Measurements from ENCODE around the gene TEX48. TPM values are rescaled to one million over a fixed set of nuclear protein-coding genes. Genes with fewer than 3 reads are reported as not detected.

TEX48 gene
- not detected for total RNA-seq
- polyA plus RNA-seq = not detected
- long read RNA-seq, donor 1 = 0 reads
- long read RNA-seq, donor 2 = 0 reads
- long read RNA-seq, donor 3 = 0 reads

- H3K4me3 ChIP-seq = no peak within 1 kb of the TSS
- peaks cover 0 to 19% (median 0%) of the 10 kb centered on the region in 9 donors for H3K27me3 ChIP-seq
- intact Hi-C loops (cut with DNase I) = loop anchor here in 6 of 10 donors (5.0 to 10.0 kb wide), 5 partner anchors 223 to 843 kb away; no protein-coding TSS in a partner anchor
- no peaks in the 10 kb centered on the region for H3K9me3 ChIP-seq
- H3K4me1 ChIP-seq = no peaks in the 10 kb centered on the region
- no peaks in the 10 kb centered on the region for H3K36me3 ChIP-seq
- H3K27ac ChIP-seq = no peak within 1 kb of the TSS
- ATAC-seq (peak in 3 of 4 donors; percentile 50 to 74 (median 55)), DNase-seq (peak in 2 of 5 donors; percentile 38 to 39)
- WGBS, 4 donors = 65 to 75% (median 66%) methylated on average over 8 of the region's 8 CpGs
- TF ChIP-seq POLR2A (IDR thresholded peaks at IDR 0.05) (no peak), CTCF (IDR thresholded peaks at IDR 0.05) (peak in 11 of 12 donors; percentile 31 to 53 (median 41))
Measured at GRCh38 chr9:114681594-114682332, at the start of gene TEX48. Gene TEX48 (minus strand): TSS chr9:114682192. CDS start chr9:114671723, 10,469 bp downstream.

GRCh38 chr9:114731701-114732100, 49.7 kb upstream of the TEX48 start:
- intact Hi-C loops (cut with DNase I) = loop anchor here in 2 of 10 donors (10.0 kb wide), 2 partner anchors 273 to 793 kb away; no protein-coding TSS in a partner anchor
- Histone ChIP-seq H3K4me3 (no peak overlapping the region), H3K36me3 (no peaks in the 10 kb centered on the region), H3K27ac (no peak overlapping the region), H3K27me3 (peaks cover 0 to 6% (median 0%) of the 10 kb centered on the region in 9 donors), H3K9me3 (no peaks in the 10 kb centered on the region), H3K4me1 (peaks cover 0 to 12% (median 0%) of the 10 kb centered on the region in 12 donors)
- TF ChIP-seq POLR2A (IDR thresholded peaks at IDR 0.05) = no peak
- no peak for TF ChIP-seq CTCF (IDR thresholded peaks at IDR 0.05)
- DNase-seq (no peak), ATAC-seq (no peak)
- WGBS, 4 donors = 69 to 73% (median 71%) methylated on average over 1 of the region's 1 CpG

- intact Hi-C loops (cut with DNase I) = loop anchor here in 2 of 10 donors (10.0 kb wide), 2 partner anchors 275 to 795 kb away; no protein-coding TSS in a partner anchor
- Histone ChIP-seq H3K27me3 (peaks cover 0 to 2% (median 0%) of the 10 kb centered on the region in 9 donors), H3K4me1 (no peaks in the 10 kb centered on the region), H3K36me3 (no peaks in the 10 kb centered on the region), H3K9me3 (no peaks in the 10 kb centered on the region), H3K27ac (no peak overlapping the region), H3K4me3 (no peak overlapping the region)
- DNase-seq = no peak
- 84 to 90% (median 87%) methylated on average over 5 of the region's 5 CpGs for WGBS, 4 donors
- TF ChIP-seq CTCF (IDR thresholded peaks at IDR 0.05) (no peak), POLR2A (IDR thresholded peaks at IDR 0.05) (no peak)
- no peak for ATAC-seq
Measured at GRCh38 chr9:114729706-114730105, 47.7 kb upstream of the TEX48 start.

GRCh38 chr9:114725930-114726329, 43.9 kb upstream of the TEX48 start:
- no peak overlapping the region for H3K27ac ChIP-seq
- intact Hi-C loops (cut with DNase I) = no loop called here
- H3K4me1 ChIP-seq = no peaks in the 10 kb centered on the region
- H3K27me3 ChIP-seq = peaks cover 0 to 14% (median 0%) of the 10 kb centered on the region in 9 donors
- TF ChIP-seq CTCF (IDR thresholded peaks at IDR 0.05) = no peak
- no peak for TF ChIP-seq POLR2A (IDR thresholded peaks at IDR 0.05)
- 67 to 70% (median 68%) methylated on average over 3 of the region's 3 CpGs for WGBS, 4 donors
- H3K4me3 ChIP-seq = no peak overlapping the region
- H3K9me3 ChIP-seq = no peaks in the 10 kb centered on the region
- ATAC-seq = no peak
- no peaks in the 10 kb centered on the region for H3K36me3 ChIP-seq
- no peak for DNase-seq
